GM21723 (cell line): ENCODE measurements around the gene PRKCSH.
"Not testable (repeated sequence)": the region's sequence is repeated elsewhere in the genome, so short reads cannot be mapped to it uniquely, and the experiment has no call there.

Experiments
- ATAC-seq: cut with Tn5 transposase; IDR thresholded peaks from one replicate; pipeline ENCODE4 v1.9.1; 2021; ENCODE audit warnings: mild to moderate bottlenecking, moderate library complexity; ENCODE audit not compliant: unreplicated experiment

PRKCSH gene, protein sequence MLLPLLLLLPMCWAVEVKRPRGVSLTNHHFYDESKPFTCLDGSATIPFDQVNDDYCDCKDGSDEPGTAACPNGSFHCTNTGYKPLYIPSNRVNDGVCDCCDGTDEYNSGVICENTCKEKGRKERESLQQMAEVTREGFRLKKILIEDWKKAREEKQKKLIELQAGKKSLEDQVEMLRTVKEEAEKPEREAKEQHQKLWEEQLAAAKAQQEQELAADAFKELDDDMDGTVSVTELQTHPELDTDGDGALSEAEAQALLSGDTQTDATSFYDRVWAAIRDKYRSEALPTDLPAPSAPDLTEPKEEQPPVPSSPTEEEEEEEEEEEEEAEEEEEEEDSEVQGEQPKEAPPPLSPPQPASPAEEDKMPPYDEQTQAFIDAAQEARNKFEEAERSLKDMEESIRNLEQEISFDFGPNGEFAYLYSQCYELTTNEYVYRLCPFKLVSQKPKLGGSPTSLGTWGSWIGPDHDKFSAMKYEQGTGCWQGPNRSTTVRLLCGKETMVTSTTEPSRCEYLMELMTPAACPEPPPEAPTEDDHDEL

DNA sequence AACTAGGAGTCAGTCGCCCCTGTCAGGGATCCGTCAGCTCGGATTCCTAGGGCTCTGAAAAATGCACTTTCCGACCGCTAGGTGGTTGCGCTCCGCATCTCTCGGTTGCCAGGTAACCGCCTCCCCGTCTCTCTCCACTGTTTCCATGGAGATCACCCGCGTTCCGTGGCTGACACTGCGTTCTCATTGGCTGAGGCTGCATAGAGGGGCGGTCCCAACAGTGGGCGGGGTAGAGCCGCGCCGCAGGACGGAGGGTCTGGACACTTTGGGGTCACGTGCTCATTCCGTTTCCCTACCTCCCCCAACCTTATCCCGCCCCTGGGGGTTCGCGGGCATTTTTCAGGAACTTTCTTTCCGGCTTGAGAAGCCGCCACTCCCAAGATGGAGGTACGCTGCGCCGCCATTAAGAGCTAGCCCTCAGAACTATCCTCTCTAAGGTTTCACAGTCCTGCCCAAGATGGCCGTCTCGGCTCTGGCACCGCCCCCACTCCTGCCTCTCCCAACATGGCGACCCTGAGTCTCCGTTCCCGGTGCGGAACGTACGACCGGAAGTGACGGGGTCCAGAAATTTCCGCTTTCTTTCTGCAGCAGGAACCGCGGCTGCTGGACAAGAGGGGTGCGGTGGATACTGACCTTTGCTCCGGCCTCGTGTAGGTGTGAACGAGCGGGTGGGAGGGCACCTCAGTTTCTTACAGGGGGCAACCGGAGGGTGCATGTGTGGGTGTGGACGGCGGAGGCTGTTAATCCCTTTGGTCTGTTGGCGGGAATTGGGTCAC lies at the start of gene PRKCSH, which contains the start of gene ODAD3:
PRKCSH (plus strand) TSS at position 579 of the 776 bp plus-strand sequence. CDS start 483 bp downstream, outside the sequence.
ODAD3 (minus strand) TSS at position 65 of the 776 bp plus-strand sequence. CDS start 105 bp downstream, outside the sequence.
- ATAC-seq, result peak; percentile 88

DNA sequence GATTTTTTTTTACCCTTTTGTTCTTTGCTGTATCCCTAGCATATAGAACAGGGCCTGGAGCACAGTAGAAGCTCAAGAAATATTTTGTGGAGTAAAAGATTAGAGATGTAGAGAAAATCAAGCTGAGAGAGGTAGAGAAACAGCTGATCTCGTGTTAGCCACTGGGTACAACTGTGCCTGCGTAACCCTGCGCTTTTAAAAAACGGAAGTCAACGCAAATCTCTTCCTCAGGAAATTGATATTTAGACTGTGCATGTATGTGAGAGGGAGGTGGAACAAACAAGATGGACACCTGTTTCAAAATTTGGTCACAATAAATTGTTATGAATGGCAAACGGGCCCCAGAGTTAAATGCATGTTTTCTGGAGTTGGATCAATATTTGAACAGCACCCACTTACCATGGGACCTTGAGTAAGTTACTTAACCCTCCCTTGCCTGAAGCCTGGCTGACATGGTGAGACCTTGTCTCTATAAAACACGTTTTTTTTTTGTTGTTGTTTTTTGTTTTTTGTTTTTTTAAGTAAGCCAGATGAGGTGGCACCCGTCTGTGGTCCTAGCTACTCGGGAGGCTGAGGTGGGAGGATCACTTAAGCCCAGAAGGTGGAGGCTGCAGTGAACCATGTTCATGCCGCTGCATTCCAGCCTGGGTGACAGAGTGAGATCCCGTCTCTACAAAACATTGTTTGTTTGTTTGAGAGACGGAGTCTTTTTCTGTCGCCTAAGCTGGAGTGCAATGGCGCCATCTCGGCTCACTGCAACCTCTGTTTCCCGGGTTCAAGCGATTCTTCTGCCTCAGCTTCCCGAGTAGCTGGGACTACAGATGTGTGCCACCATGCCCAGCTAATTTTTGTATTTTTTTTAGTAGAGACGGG lies 48.0 kb upstream of the PRKCSH start:
- ATAC-seq, result no peak

DNA sequence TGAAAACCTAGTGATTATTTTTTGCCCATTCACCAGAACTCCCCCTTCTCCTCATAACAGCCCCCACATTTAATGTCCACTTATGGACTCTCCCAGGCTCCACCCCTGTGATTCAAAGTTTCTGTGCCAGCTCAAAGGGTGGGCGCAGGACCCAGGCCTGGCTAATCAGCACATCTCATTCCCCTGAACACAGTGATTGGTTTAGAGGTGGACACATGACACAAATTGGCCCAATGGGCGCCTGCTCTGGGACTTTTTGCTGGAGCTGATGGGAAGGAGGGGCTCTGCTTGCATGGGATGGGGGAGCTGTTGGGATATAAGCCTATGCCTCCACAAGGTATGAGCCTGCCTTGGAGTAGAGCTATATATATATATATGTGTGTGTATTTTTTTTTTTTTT lies 45.1 kb upstream of the PRKCSH start:
- ATAC-seq, result no peak

DNA sequence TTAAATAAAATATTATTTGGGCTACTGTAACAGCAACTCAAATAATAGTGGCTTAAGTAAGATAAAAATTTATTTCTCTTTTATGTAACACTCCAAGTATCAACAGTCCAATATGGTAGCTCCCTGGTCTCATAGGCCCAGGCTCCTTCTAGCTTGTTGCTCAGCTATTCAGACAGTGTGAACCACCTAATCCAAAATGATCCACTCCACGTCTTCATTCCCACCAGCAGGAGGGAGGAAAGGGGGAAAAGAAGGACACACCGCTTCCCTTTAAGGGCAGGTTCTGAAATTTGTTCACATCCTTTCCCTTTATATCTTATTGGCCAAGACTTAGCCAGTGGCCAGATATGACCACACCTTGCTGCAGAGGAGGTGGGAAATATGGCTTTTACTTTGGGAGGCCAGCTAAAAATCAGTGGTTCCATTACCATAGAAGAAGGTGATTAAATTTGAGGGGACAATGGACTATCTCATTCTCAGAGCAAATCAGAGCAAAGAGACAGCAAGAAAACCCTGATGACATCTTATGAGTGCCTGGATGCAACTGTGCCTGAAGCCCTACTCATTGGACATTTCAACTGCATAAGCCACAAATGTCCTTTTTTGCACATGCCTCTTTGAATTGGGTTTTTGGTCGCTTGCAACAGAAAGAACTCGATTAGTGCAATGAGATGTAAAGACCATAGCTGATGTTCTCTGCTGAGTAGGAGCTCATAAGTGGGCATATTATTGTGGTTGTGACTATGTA lies 44.3 kb upstream of the PRKCSH start:
- ATAC-seq, result no peak

DNA sequence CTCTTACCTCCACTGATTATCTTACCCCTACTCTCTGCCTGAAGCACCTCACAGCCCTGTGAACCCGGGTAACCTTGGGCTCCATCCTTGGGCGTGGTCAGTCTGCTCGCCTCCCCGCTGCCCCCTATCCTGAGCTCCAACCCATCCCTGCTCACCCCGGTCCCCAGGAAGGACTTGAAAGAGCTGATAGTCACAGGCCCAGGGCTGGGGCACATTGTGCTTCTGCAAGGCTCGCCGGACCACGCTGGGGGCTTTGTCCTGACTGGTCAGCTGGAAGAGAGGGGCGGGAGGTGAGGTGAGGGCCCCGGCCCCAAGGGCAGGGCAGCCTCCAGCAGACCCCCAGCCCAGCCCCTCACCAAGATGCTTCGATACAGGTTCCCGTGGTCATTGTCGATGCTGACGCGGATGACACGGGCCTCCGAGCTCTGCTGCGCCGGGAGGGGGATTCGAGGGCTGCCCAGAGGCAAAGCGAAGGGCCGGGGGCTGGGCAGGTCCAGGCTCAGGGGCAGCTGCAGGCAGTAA lies 38.3 kb upstream of the PRKCSH start:
- ATAC-seq, result no peak

DNA sequence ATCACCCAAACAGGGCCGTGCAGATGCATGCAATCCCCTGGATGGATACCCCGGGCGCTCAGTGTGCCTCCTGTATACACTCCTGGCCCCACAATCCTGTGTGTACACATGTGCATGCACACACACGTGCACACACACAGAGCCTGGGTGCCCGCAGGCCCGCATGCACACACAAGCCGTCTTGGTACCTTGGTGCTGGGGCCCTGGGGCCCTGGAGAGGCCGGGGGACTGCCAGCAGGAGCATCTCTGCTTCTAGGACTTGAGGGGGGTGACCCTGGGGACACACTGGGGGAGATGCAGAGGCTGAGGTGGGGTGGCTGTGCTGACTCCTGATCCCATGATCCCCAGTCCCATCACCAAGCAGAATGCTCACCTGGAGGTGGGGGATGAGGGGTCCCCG lies 35.8 kb upstream of the PRKCSH start:
- ATAC-seq, result no peak

DNA sequence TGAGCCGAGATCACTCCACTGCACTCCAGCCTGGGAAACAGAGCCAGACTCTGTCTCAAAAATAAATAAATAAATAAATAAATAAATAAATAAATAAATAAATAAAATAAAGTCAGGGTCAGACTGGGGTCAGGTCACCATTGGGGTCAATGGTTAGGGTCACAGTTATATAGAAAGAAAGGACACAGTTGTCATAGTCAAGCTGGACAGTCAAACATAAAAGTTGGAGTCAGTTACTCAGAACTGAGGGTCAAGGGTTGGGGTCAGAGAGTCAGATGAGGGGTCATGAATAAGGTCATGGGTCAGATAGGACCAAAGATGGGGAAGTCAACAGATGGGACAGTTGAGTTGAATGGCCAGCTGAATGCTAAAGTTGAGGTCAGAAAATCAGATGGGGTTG lies 34.6 kb upstream of the PRKCSH start:
- ATAC-seq, result no peak

DNA sequence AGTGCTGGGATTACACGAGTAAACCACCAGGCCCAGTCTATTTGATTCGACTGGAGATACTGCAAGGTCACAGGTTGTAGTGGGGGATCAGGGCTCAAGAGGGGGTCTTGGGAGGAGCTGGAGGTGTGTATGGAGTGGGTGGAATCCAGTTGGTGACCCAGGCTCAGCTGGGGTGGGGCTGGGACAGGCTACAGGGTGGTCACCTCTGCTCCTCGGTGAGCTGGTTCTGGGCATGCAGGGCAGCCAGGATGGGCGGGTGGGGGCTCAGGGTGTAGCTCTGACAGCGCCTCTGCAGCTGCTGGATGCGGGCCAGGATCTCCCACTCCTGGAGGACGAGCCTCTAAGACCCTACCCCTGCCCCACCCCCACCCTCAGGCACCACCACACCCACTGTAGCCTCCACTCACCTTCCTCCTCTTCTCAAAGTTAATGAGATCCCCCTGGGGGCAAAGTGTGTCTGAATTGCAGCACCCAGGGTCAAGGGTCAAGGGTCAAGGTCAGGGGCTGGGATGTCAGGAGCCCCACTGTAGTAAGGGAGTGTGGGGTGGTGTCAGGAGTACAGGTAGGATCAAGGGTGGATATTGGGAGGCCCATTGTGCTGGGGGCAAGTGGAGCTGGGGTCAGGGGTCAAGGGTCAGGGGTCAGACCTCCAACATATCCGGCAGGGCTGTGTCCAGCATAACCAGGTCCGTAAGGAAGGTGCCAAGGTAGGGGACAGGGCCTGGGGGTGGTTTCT lies 33.5 kb upstream of the PRKCSH start:
- no peak for ATAC-seq

DNA sequence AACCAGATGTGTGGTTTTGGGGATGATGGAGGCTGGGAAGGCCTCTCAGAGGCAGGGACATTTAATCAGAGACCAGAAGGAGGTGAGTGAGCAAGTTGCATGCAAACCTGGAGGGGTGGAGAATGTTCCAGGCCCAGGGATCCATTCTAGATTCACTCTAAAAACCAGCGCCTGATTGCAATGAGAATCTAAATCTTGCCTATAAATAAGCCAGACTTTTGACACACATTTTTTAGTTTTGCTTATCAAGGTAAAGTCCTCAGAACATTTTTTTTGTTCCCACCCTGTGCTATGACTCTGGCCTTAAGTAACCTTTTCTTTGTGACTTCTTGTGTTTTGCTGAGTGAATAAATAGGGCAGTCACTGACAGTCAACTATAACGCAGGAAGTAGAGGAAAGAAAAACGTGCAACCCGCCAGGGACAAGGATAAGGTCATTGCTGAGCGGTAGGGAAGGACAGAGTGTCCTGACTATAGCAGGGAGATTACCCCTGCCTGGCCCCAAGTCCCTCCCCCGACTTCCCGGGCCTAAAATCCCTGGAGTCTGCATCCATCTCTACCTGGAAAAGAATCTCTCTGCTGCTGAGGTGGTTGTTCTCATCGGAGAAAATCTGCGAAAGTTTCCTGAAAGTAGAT lies 30.7 kb upstream of the PRKCSH start:
- ATAC-seq, result no peak

DNA sequence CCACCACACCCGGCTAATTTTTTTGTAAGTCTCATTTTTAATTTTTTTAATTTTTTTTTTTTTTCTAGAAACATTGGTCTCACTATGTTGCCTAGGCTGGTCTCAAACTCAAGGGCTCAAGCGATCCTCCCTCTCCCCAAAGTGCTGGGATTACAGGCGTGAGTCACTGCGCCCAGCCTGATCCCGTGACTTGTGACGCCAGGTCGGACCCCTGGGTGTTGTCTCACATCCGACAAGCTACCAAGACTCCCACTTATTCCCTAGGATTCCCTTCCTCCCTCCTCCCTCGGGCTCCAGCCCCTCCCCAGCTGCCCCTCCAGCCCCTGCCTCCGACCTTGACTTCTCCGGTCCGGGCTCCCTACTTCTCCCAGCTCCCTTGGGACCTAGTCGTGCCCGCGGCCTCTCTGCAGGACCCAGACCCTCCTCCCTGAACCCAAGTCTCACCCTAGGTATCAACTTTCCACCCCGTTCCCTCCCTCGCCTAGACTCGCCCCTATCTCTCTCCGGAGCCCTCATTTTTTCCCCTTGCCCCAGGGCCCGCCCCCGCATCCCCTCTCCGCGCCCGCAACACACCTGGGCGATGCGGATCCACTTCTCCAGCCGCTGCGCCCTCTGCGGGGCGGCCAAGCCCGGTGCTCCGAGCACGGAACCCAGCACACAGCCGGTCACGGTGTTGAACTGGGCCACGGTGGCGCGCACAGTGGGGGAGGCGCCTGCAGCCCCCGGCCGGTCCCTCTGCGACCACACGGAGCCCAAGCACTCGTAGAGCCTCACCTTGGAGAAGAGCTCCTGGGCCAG lies 29.4 kb upstream of the PRKCSH start:
- no peak for ATAC-seq

DNA sequence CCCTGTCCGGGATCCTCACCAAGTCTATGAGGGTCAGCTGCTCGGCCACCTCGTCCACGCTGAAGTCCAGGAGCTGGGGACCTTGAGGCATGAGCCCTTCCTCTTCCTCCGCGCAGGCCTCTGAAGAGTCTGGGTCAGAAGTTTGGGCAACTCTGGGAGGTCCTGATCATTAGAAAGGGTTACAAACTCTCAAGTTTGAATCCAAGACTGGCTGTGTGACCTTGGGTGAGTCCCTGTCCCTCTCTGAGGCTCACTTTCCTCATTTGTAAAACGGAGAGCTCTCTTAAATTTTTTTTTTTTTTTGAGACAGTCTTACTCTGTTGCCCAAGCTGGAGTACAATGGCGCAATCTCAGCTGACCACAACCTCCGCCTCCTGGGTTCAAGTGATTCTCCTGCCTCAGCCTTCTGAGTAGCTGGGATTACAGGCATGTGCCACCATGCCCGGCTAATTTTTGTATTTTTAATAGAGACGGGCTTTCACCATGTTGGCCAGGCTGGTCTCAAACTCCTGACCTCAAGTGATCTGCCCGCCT lies 28.7 kb upstream of the PRKCSH start:
- not testable (repeated sequence) for ATAC-seq

DNA sequence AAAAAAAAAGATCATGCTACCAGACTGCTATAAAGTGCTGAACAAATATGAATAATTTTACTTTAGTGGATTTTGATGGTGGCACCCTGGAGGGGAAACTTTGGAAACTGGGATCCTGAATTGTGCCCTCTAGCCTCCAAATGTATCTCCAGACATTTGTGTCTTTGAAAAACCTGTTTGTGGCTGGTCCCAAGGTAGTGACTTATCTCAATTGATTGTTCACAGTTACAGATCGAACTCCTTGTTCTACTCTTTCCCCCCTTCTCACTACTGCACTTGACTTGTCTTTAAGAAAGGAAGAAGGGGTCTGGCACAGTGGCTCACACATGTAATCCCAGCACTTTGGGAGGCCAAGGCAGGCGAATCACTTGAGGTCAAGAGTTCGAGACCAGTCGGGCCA lies 26.8 kb upstream of the PRKCSH start:
- ATAC-seq, result no peak

DNA sequence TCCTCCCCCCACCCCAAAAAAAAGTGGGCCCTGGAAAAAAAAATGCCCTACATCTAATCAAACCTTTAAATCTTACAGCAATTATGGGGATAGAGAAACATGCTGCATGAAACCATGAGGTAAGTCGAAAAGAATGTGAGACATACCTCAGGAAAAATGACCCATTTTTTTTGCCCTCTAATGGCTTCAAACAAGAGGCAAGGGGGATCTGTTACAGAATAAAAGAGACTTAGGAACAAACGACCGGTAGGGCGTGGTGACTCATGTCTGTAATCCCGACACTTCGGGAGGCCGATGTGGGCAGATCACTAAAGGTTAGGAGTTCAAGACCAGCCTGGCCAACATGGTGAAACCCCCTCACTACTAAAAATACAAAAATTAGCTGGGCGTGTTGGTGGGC lies 24.8 kb upstream of the PRKCSH start:
- no peak for ATAC-seq

DNA sequence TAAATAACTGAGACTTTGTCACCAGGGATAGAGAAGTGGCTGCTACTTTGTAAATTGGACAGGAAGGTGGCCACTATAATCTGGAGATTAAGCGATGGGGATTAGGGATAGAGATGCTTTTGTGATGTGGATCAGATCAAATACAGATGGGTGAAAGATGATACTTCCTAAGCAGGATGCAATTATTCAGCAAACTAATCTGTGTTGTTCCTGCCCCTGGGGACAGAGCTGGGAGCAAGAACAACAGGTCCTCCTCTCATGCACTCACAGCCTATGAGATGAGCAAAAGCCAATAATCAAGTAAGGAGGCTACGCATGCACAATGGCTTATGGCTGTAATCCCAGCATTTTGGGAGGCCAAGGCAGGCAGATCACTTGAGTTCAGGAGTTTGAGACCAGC lies 20.9 kb upstream of the PRKCSH start:
- ATAC-seq, result no peak

DNA sequence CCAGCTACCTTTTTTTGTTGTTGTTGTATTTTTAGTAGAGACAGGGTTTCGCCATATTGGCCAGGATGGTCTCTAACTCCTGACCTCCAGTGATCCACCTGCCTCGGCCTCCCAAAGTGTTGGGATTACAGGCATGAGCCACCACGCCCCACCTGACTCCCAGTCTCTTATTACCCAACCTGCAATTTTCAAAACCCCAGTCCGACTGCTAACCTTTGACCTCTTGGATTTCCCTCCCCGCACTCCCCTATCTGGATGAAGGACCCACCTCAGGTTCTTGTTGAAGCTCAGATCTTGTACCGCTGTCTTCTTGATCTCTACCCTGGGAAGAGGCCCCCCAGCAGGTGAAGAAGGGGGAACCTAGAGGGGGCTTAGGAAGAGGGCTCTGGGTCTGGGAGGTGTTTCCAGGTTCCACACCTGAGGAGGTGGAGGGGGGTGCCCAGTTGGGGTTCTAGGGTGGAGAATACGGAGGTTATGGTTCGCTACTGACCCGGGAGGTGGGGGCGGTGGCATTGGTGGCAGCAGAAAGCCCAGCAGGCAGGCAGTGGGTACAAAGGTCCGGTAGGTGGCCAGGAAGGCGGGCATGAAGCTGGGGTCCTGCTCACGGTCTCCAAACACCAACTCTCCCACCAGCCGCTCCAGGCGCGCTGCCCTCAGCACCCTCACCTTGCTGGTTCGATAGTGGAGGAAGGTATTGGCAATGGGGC lies 18.9 kb upstream of the PRKCSH start:
- ATAC-seq, result no peak

DNA sequence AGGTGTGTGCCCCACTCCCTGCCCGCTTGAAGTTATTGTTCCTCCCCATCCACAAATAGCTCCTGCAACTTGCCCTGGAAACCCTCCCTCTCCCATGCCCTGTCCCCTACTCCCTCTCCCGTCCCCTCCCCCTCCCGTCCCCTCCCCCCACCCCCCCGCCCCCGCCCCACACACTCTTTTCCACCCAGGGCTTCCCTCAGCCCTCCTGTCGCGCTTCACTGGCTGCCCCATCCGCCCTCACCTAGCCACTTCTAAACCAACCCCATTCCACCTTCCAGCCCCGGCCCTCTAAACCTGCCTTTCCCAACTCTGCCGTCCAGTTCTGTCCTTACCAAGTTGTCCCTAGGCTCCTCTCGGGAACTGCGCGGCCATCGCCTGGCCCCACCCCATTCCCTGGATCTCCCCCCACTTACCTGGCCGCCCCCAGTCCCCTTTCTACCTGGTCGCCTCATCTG lies 17.3 kb upstream of the PRKCSH start:
- ATAC-seq, result no peak
